Measurements from ENCODE around the gene PRR36.

Gene PRR36

DNA sequence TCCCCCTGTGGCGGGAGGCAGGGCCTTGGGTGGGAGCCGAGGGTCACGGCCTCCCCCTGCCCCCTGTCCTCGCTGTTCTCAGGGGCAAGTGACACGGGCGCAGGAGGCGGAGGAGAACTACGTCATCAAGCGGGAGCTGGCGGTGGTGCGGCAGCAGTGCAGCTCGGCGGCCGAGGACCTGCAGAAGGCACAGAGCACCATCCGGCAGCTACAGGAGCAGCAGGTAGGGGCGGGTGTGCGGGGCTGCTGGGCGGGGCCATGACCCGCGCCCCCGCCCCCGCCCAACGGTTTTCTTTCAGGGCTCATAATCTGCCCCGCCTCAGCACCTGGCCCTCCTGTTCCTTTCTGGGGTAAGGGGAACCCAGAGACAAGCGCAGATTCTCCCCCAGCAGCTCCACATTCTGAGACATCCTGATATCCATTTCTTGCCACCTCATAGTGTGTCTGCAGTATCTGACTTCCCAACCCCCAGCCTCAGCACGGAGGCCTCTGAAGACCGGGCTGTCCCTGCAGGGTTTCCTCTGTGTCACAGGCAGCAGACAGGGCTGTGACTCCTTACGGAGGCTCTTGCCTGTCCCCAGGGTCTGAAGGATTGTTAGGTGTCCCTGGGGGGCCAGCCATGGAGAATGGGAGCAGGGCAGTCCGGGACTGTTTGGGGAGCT lies 15.9 kb downstream of the PRR36 start:
- no peak for DNase-seq

DNA sequence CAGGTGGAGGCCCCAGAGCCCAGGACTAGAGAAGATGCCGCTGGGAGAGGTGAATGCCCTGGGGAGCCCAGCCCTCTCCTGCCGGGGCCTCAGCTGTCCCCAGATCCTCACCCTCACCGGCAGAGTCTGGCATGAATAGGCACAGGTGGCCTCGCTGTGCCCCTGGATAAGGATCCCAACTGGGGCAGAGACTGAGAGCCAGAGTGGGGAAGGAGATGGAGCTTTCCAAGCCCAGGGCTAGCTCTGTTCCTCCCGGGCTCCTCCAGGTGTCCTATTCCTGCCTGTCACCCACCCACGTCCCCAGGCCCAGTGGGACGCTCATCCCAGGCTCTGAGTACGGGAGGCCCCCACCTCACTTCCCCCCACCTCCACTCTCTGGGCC lies 16.5 kb downstream of the PRR36 start:
- no peak for DNase-seq

DNA sequence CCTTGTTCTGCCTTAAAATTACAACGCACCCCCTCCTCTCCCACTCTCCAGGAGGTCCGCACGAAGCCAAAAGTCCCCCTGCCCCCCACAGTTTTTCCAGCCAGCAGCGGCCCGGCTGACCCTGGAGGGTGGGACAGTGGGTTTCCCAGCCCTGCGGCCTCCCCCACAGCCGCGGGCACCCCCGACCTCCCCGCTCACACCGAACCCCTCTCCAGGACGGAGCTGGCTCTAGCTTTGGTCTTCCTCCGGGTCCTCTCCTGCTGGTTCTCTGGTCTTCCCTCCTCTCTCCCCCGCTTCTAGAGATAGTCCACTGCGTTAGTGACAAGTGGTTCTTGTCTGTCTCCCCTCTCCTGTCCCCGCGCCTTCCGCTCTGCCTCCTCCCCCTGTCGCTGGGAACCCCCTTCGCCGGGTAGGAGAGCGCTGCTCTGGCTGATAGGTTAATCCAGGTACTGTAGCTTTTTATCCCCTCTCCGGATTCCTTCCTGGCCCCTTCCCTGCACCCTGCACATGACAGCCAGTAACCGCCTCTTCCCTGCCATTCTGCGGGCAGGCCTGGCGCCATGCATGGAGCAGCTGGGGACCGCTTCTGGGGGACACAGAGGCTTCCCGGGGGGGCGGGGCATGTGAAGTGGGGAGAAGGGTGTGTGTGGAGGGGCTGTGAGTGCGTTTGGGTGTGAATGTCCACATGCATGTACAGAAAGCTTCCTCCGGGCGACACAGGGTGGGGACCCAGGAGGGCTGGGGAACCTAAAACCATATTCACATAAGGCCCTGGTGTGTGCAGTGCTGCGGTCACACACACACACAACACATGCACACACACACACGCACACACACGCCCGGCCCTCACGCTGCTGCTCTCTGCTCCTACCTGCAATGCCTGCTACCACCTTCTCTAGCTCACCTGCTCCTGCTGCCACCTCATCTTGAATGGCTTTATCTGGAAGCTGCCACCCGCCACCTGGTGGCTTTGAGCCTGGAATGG lies 17.2 kb downstream of the PRR36 start:
- DNase-seq: no peak

DNA sequence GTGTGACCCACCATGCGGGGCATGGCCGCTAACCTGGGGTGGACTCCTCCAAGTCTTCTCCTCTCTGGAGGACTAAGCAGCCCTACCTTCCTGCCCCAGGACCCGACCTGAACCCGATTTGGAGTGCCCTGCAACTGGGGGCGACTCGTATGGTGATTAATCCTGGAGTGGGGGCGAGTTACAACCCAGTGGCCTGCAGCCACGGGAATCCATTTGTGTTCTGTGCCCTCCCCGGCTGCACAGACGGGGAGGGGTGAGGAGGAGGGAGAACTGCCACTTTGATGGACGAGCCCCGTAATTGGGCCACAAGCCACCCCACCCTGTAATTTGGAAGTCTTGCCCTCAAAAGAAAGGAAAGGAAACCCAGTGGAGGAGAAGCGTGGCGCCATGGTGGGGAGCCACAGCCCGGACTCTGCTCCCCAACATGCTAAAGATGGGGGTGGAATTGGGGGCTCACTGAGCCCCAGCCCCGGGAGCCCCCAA lies 18.0 kb downstream of the PRR36 start:
- no peak for DNase-seq

DNA sequence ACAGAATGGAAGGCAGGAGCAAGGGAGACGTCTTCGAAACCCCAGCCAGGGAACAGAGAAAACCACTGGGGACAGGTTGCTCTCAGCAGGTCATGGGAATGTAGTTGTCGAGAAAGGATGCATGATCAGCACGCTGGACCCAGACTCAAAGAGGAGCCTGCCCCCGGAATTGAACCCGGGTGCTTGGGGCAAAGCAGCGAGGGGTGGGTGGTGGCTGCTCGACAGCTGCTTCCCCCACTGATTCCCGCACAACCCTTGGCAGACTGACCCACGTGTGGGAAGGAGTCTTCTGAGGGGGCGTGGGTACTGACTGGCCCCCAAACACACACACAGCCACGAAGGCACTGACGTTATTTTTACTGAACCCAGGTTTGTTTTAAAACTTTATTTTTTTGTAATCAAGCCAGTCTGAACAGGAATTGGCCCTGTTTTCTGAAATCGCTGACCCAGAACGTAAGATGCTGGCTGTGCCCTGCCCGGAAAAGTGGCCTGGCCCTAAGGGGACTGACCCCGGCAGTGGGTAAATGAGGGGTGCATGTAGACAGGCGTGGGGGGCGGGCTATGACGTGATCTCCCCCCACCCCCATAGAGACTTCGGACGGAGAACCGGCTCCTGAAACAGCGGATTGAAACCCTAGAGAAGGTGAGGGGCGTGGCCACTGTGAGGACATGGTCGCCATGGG lies 18.6 kb downstream of the PRR36 start:
- no peak for DNase-seq

DNA sequence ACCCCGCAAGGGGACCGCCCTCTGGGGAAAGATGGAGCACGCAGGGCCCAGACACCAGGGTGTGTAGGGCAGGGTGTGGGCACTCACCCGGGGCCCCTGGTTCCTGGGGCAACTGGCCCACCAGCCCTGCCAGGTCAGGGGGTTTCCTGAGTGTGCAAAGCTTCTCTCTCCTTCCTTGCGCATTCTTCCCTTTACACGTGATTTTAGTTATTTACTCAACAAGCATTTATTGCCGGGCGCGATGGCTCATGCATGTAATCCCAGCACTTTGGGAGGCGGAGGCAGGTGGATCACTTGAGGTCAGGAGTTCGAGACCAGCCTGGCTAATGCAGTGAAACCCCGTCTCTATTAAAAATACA lies 20.4 kb downstream of the PRR36 start:
- no peak for DNase-seq

DNA sequence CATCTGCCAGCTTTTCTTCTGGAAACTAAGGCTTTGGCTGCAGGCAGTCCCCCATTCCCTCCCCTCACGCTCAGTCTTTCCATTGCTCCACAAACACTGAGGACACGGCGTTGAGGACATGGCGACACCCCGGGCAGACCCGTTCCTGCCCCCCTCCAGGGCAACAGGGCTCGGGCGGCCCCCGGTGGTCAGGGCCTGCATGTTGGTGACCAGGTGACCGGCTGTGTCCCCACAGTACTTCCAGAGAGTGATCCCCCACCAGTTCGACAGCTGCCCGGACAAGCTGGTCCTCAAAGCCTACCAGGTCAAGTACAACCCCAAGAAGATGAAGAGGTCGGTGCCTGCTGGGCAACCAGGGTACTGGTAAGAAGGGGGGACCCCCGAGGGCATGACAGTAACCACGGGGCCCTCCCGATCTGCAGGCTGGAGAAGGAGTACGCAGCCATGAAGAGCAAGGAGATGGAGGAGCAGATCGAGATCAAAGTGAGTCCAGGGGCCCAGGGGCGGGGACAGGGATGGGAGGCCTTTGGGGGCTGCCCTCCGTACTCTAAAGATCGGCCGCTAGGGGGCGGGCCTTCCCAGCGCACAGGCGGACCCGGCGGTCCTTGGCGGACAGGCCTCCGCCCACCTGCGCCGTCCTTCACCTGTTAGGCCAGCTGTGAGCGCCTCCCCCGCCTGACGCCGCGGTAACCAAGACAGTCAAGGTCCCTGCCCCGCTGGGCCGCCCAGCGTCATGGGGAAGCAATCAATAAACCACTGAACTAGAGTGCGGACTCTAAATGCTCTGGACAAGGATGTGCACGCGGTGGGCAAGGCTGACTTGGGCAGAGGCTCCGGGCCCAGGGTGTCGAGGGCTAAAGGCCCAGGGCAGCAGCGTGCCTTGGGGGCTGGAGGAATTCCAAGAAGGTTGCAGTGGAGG lies 21.1 kb downstream of the PRR36 start:
- peak; percentile 57 for DNase-seq

DNA sequence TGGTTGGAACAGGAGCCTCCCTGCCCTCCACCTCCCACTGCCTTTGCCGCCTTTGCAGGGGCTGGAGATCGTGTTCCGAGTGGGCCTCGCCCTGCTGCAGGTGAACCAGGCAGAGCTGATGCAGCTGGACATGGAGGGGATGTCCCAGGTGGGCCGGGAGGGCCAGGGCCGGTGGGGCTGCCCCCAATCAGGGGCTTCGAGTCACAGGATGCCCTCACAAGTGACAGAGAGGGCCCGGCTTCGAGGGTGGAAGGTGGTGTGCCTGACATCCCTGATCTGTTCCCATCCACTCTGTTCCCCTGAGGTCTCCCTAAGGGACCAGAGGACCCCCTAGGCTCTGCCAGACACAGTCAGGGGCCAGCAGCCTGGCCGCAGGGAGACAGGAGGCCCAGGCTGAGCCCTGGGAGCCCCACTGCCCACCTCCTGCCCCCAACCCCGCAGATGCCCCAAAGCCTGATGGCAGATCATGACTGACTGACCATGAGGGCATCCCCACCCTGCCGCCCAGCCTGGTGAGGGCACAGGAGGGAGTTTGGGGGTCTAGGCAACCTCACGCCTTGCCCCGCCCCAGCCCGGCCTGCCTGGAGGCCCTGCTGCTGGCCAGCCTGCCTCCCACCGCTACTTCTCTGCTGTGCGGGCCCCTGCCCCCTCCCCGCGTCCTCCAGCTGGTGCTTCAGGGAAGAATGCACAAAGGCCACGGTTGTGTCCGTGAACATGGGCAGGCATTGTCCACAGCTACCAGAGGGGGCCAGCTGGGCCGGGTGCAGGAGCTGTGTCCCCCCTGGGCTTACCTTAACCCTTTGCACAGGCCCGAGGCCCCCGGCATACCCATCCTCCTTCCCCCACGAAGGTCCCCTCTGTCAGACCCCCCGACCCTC lies 22.3 kb downstream of the PRR36 start:
- DNase-seq: no peak

DNA sequence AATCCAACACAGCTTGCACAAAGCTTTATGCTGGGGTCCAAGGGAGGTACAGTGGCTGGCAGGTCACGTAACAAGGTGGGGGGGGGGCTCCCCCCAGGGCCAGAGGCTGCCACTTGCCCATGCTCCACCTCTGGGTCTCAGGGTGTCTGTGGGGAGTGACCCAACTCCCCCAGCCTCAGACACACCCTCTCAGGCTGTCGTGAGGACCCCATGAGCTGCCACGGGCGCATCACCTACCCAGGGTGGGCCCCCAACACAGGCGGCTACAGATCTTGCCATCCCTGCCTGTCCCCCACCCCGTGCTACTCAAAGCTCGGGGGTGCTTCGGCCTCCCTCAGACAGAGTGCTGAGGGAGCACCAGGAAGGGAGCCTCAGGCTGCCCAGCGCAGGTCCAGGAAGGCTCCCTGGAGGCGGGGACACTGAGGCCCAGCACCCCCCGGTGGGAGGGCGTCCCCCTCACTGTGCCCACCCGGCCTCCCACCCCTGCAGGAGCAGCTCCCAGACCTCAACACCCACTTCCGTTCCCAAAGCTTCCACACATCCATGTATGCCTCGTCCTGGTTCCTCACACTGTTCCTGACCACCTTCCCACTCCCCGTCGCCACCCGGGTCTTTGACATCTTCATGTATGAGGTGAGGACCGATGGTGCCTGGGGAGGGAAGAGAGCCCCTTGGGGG lies 23.1 kb downstream of the PRR36 start:
- DNase-seq: no peak

DNA sequence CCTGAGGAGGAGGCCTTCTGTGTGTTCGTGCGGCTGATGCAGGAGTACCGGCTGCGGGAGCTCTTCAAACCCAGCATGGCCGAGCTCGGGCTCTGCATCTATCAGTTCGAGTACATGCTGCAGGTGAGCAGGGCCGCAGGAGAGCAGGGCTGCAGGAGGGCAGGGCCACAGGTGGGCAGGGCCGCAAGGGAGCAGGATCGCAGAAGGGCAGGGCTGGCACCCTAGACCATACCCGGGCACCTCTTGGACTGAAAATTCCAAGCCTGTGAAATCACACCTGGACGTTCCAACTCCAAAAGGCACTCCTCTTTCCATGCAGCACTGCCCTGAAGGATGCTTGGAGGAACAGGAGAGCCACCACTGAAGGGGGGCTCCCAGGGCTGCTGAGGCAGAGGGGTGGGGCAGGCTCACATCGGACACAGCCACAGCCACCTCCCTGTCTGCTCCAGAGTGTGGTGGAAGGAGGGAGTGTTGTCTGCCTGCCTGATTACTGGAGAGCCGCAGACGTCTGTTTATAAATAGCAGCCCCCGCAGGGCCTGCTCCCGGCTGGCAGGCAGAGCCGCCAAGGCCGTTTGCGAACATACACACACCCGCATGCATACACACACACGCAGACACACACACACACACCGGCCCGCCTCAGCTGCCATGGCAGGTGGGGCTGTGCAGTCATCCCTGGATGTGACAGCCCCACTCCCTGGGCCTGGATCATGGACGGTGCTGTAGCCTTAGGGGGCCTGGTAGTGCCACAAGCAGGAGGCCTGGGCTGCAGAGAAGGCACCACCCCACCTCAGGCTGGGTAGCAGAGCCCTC lies 24.0 kb downstream of the PRR36 start:
- DNase-seq: no peak

DNA sequence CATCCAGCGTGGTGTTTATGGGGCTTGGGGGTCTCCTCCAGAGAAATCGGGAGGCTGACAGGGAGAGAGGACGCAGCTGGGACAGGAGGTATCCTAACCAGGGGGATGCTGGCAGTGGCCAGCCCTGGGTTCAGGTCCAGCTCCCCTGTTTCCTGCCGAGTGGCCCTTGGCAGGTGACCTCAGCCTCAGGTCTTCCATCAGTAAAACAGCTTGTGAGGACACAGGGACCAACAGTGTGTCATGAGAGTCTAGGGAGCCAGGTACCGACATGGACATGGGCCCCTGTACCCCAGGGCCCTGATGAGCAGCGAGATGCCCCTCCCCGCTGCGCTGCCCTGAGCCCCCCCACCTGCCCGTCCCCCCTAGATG lies 24.6 kb downstream of the PRR36 start:
- DNase-seq: no peak

DNA sequence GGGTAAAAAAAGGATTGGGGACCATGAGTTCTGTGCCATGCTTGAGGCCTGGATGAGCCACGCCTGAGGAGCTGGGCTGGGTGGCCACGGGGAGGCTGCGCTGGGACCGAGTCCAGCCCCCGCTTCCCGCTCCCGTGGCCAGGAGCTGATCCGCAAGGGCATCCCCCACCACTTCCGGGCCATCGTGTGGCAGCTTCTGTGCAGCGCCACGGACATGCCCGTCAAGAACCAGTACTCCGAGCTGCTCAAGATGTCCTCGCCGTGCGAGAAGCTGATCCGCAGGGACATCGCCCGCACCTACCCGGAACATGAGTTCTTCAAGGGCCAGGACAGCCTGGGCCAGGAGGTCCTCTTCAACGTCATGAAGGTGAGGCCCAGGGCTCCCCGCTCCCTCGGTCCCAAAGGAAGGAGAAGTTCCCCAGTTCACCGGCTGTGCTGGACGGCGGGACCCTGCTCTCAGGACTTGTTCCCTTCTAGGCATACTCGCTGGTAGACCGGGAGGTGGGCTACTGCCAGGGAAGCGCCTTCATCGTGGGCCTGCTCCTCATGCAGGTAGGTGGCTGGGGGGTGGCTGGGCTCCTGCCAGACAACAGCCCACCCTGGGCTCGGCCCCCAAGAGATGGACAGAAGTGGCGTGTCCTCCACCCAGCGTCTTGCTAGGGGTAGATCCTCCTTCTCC lies 25.3 kb downstream of the PRR36 start:
- DNase-seq: no peak

DNA sequence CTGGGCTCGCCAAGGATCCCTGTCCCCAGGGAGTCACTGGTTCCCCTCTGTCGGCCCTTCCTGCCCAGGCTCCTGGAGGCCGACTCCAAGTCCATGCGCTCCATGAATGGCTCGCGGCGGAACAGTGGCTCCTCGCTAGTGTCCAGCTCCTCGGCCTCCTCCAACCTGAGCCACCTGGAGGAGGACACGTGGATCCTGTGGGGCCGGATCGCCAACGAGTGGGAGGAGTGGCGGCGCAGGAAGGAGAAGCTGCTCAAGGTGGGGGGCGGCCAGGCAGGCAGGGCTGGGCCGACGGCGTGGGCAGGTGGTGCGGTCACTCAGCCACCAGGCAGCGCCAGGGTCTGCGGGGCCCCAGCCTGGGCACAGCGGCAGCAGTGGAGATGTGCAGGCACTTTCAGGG lies 26.5 kb downstream of the PRR36 start:
- DNase-seq: no peak

DNA sequence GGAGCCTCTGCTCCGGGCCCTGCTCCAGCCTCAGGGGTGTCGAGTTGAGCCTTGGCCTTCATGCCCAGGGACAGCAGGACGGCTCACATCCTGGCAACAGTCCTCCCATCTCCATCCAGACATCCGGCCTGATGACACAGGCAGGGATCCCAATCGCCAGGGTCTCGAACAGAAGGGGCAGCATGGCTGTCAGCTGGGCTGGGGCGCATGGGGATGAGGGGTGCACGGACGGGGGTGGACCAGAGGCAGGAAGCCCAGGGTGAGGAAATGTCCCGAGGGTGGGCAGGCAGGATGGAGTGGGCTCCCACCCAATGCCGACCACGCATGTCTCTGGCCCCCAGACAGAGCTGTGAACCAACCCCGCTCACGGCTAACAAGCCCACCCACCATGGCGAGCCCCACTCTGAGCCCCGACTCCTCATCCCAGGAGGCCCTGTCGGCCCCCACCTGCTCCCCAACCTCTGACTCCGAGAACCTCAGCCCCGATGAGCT lies 28.0 kb downstream of the PRR36 start:
- no peak for DNase-seq

DNA sequence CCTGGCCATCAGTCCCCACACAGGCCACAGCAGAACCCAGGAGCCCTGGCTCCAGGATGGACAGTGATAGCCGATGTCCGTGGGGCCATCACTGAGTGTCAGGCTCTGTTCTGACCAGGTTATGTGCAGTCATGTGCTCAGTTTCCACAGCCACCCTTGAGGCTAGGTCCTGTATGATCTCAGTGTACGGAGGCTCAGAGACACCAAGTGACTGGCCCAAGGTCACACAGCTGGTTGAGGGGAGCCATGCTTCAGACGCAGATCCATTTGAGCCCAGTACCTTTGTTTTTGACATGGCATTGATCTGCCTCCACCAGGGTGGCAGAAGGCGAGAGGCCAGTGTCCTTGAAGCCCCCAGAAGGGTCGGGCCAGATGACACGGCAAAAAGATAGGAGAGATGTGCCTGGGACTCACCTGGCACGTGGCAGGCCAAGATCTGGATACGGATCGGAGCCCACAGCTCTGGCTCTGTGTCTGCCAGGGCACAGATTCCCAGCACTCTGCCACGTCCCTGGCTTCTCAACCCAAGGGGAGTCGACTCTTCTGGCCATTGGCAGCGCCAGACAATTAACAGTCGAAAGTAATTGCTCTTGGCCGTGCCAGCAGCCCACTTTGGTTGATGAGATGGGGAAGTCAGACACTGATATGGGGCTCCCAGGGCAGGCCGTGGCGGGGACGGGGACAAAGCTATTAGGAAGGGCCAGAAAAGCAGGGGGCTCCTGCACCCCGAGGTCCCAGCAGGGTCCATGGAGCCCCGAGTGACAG lies 28.6 kb downstream of the PRR36 start:
- no peak for DNase-seq

DNA sequence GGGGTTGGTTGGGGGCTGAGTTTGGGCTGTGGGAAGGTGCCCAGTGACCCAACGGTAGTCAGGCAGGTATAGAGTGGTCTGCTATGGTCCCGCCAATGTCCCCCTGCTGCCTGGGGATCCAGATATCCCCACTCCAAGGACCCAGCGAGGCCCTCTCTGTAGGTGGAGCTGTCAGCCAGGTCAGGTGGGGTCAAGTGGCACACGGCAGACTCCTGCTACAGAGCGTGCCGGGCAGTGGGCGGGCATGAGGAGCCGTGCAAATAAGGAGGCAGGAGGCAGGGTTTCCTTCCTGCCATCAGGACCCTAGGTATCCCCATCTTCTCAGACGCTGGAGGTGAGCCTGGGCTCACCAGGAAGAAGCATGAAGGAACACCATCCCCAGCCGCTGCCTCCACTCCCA lies 29.2 kb downstream of the PRR36 start:
- no peak for DNase-seq

DNA sequence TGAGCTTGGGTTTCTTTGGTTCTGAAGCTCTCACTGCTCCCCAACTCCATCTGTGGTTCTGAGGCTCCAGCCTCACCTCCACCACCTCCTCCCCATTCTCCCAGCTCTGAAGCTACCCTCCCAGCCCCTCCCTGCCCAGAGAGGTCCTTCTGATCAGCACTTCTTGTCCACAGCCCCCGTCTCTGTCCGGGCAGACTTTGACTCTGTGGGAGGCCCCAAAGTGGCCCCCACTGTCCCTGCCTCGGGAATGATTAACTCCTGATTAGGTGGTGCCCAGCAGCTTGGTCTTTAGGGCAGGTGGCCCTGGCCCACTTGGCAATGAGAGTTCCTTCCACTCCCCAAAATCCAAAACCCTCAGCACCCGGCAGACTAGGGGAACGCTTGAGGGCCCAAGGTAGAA lies 29.8 kb downstream of the PRR36 start:
- DNase-seq: no peak

DNA sequence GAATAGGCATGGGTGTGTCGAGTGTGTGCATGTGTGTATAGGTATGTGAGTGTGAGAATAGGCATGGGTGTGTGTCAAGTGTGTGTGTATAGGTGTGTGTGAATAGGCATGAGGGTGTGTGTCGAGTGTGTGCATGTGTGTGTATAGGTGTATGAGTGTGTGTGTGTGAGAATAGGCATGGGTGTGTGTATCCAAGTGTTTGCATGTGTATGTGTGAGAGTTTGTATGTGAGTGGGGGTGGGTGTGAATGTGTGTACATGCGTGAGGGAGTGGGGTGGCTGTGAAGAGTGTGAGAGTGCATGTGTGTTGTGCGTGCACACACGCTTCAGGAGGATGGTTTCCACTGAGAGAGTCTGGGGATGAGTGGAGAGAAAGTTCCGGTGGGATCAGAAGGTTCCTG lies 30.7 kb downstream of the PRR36 start:
- DNase-seq: no peak

Data from NCI-H526 treated with DMSO at 0.1 percent for 48 hours (cell line).